ENCODE results near the gene ZNF845.
"Not testable (repeated sequence)": the region's sequence is repeated elsewhere in the genome, so short reads cannot be mapped to it uniquely, and the experiment has no call there.

Gene ZNF845
- total RNA-seq: 92.5 to 105 reads per million in 2 donors

DNA sequence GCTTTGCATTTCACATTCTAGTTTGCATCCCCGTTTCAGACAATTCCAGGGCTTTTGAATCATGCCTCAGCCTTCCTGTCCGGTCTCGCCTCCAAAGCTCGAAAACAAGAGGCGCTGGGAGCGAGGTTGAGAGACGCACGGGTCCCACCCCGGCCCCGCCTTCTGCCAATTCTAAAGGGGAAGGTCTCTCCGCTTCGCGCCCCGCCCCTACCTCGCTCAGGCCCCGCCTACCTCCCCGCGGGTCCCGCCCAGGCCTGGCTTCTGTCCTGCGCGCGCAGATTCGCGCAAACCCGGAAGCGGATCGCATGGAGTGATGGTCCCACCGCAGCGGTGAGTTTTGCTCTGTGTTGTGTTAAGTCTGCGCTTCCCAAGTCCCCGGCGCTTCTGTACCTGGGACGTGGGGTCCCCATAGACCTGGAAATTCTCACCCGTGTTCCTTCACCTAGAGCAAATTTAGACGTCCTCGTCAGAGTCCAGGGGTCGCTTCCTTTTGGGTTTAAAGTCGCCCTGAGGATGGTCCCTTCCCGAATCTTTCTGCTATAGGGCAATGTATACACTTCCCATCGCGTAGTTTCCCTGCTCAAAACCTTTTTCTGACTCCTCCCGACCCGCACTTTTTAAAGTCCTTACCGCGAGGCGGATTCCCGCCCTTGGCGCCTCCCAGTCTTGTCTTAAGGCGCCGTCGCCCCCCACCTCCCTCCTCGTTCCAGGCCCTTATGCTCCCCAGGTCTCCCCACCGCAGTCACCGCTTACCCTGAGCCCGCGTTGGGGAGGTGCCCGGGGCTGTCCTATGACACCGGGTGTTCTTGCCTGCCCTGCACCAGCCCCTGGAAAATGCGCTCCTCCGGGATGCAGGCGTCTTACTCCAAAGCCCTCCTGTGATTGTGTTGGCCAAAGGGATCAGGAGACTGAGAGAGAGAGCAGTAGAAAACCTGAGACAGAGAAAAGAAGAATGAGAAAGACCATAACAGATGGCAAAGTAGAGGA is at the start of gene ZNF845:
TSS of gene ZNF845 (plus strand) at position 287 of the 987 bp plus-strand sequence. CDS start 7,559 bp downstream, outside the sequence.
- DNase-seq: peak; percentile 93

DNA sequence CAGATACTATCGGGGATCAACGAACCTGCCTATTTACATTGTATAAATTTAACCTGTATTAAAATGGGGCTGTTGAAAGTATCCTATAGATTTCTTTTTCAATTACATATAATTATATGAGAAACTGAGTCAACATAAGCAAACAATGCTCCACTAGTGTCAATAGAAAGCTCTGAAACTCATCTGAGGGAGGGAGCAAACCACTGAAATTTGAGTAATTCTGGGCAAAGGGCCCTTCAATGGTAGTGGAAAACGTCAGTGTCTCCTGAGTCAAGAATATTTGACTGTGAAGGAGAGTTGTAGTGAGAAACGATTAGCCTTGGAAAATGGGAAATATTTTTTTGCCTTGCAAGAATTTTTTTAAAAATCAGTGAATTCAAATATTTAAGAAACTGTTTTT is 48.5 kb upstream of the ZNF845 start:
- no peak for DNase-seq

DNA sequence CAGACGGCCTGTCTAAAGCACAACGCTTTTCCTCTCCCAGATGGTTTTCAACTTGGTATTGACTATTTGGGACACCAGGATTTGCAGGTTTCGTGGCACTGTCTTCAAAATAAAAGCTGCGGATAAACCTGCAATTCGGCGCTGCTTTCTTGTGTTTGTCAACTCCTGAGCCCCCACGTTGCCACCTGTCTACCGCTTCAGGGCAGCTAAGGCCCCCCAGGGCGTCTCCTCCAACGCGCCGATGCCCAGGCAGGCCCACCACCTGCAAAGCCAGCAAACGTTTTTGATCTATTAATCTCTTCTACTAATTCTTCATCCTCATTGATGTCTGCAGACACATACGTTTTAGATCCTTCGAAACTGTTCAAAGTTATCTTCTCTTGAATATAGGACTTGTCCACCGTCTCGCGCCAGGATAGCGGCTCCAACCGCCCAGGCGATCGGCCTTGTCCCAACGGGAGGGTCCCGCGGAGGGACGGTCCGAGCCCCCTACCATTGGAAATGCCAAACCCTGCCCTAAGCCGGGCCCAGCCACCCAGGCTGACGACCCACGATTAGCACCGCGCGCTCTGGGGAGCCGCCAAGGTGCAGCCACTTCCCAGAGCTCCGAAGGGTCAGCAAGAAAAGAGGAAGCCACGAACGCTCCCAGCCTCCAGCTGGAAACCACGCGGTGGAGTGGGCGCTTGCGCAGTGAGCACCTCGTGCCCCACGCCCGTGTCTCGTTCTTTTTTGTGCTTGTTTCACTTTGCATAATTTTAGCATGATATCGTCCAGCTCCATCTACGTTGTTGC is 42.6 kb upstream of the ZNF845 start:
- no peak for DNase-seq

DNA sequence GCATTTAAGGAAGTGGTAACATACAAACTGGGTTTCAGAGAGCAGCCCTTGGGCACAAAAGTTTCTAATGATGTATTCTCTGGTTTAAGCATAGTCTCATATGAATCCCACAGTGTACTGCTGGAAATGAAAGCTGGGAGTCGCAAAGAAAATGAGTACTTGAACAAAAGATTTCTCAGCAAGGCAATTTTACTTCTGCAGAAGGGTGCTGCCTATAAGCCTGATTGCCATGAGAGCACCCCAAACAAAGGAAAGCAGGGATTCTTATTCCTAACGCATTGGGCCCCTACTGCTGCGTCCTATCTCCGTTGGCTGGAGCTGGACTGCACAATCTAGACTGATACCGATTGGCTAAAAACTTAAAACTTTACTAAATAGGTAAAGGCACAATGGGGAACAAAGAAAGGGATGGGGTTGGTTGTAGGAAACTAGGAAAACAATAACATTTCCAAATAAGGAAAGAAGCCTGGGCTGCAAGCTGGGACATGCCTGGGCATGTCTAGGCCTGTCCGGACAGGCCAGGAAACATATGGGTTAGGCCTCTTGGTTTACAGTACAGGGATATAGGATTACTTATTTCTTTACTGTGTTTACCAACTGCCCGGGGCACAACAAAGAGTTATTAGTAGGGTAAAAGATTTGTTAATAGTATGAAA is 38.6 kb upstream of the ZNF845 start:
- DNase-seq: no peak

DNA sequence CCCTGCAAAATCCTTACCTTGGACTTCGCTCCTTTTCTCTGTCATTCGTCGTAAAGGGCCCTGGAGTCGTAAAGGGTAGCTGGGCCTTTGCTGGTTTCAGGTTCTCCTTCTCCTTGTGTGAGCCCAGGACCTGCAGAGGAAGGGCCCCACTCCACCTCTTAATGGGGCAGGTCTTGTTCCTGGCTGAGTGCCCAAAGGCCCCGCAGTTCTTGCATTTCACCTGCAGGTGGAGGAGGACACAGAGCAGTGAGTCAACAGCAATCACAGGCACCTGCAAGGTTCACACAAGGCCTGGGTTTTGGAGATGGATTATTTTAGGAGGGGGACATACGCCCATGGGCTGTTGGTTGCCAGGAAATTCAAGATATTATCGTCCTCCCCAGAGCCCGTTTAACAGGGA is 32.2 kb upstream of the ZNF845 start:
- not testable (repeated sequence) for DNase-seq

DNA sequence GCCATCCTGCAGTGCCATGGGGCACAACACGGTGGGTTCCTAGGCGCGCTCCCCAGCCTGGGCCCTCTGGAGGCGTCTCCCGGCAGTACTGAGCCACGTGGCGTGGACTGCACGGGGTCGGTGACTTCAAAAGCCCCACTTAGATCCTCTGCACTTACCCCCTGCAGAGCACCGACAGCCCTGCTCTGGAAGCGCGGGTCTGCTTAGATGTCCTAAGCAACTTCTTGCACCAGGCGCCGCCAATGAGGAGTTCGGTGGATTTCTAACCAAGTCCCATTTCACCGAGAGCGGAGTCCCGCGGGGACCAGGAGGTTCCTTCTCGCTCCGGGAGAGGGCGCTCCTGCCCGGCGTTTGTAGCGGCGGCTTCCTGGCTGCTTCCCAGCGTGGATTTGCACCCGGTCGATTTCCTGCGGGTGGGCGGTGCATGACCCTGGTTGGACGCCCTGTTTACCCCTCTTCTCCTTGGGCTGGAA is 25.2 kb upstream of the ZNF845 start:
- DNase-seq: no peak

DNA sequence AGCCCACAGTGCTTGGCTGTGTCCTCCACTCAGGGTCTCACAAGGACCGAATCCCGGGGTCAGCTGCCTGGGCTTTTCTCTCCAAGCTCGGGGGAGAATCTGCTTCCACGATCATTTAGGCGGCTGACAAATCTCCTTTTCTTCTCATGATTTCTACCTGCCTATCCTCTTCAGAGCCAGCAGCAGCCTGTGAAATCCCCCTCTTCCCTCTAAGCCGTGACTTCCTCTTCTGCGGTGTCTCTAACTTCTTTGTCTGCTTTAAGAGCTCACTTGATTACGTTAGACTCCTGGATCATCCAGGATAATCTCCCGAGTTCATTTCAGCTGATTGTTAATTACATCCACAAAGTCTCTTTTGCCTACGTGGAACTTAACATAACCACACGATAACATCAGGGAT is 22.5 kb upstream of the ZNF845 start:
- no peak for DNase-seq

DNA sequence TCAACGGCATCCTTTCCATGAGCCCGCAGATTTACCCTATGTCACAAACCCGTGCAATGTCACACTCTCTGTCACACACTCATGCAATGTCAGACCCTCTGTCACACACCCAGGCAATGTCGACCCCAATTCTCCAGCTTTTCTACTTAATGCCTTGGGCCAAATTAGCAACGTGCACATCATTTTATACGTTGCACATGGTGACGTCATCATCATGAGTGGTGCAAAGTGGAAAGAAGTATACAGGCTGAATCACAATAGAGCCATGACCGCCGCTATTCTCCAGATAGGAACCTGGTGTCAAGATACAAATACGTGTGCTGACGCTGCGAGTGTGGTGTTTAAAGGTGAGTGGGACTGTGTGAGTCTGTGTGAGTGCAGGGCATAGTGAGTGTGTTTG is 21.7 kb upstream of the ZNF845 start:
- DNase-seq: no peak

DNA sequence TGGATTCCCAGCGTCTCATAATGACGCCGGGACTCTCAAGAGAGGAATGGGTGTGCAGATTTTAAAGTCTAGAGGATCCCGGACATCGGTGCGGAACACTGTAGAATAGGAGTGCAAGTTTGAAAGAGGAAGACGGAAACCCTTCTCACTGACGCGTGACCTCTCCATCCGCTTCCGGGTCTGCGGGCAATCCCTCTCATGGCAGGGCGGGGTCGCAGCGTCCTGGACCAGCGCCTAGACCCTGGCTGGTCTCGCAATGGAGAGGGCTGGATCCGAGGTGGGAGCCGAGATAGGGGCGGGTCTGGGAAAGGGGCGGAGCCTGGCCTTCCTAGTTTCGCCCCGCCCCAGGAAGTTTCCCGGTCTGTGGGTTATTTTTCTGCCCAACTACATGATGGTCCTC is 4.6 kb upstream of the ZNF845 start:
- DNase-seq: no peak

DNA sequence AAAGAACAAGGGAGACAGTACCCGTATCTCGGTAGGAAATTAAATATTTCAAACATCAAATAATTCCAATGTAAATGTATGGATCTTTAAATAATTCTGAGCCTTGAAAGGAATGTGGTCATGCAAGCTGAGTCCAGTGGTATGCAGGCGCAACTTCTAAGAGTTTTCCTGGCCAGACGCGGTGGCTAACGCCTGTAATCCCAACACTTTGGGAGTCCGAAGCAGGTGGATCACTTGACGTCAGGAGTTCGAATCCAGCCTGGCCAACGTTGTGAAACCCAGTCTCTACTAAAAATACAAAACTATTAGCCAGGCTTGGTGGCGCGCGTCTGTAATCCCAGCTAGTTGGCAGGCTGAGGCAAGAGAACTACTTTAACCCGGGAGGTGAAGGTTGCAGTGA is 1.1 kb upstream of the ZNF845 start:
- no peak for DNase-seq

DNA sequence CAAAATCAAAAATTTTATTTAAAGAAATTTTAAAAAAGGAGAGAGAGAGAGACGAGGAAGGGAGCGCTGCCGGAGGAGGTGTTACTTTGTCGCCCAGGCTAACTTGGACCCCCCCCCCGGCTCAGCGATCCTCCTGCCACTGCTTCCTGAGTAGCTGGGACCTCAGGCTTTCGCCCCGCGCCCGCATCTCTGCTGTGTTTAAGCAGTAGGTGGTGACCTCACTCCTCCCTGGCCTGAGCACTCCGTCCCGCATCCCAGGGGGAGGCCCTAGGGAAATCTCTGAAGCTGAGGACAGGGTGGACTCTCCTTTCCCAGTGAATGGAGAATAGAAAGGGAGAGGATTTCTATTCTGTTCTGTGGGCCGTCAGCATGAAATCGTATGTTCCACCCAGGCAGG is 485 bp upstream of the ZNF845 start:
- no peak for DNase-seq

DNA sequence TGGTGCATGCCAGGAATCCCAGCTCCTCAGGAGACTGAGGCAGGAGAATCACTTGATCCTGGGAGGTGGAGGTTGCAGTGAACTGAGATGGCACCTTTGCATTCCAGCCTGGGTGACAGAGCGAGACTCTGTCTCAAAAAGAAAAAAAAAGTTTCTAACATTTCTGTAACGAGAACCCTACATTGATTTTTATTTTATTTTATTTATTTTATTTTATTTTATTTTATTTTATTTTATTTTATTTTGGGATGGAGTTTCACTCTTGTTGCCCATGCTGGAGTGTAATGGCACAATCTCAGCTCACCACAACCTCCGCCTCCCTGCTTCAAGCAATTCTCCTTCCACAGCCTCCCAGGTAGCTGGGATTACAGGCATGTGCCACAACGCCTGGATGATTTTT is 10.9 kb downstream of the ZNF845 start:
- not testable (repeated sequence) for DNase-seq

DNA sequence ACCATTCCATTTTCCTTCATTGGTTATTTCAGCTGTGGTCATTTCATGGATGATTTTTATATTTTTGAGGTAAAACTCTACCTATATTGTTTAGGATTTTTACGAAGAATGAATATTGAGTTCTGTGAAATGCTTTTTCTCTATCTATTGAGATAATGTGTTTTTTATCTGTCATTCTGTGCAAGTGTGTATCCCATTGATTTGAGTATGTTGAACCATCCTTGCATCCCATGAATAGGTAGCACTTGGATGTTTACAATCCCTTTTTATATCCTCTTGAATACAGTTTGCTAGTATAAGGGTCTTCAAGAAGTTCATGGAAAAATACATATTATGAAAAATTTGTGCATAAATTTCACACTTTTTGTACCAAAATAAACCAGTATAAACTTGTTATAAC is 22.2 kb downstream of the ZNF845 start:
- DNase-seq: no peak

DNA sequence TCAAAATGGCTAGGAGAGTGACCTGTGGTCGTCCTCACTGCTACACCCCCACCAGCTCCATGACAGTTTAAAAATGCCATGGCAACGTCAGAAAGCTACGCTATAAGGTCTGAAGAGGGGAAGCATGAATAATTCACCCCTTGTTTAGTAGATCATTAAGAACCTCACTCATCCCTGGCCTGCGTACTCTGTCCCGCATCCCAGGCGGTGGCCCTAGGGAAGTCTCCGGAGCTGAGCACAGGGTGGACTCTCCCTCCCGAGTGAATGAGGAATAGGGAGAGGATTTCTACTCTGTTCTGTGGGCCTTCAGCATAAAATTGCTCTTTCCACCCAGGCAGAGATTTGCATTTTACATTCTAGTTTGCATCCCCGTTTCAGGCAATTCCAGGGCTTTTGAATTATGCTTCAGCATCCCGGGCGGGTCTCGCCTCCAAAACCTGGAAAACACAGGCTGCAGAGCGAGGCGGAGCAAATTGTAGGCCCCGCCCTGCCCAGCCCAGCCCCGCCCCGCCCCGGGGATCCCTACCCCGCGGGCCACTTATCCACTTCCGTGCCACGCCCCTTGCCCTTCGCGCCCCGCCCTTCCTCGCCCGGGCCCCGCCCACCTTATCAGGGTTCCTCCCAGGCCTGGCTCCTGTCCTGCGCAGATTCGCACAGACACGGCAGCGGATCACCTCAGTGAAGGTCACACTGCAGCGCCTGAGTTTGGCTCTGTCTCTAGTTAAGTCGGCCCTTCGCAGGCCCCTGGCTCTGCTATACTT is 24.5 kb downstream of the ZNF845 start:
- DNase-seq: no peak

DNA sequence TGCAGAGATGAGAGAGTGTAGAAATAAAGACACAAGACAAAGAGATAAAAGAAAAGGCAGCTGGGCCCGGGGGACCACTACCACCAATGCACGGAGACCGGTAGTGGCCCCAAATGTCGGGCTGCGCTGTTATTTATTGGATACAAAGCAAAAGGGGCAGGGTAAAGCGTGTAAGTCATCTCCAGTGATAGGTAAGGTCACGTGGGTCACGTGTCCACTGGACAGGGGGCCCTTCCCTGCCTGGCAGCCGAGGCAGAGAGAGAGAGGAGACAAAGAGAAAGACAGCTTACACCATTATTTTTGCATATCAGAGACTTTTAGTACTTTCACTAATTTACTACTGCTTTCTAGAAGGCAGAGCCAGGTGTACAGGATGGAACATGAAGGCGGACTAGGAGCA is 26.5 kb downstream of the ZNF845 start:
- not testable (repeated sequence) for DNase-seq

DNA sequence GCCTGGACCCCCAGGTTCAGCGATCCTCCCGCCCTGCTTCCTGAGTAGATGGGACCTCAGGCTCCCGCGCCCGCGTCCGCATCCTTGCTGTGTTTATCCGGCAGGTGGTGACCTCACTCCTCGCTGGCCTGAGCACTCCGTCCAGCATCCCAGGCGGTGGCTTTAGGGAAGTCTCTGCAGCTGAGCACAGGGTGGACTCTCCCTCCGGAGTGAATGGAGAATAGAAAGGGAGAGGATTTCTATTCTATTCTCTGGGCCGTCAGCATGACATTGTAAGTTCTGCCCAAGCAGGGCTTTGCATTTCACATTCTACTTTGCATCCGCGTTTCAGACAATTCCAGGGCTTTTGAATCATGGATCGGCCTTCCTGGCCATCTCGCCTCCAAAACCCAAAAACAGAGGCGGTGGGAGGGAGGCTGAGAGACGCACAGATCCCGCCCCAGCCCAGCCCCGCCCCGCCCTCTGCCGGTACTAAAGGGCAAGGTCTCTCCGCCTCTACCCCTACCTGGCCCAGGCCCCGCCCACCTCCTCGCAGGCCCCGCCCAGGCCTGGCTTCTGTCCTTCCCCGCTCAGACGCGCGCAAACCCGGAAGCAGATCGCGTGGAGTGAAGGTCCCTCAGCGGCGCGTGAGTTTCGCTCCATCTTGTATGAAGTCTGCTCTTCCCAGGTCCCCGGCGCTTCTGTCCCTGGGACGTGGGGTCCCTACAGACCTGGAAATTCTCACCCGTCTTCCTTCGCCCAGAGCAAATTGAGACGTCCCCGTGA is 31.8 kb downstream of the ZNF845 start, which contains the start of gene ZNF525:
TSS of gene ZNF525 (plus strand) at position 572 of the 765 bp plus-strand sequence. CDS start 6,577 bp downstream, outside the sequence.
- peak; percentile 91 for DNase-seq

DNA sequence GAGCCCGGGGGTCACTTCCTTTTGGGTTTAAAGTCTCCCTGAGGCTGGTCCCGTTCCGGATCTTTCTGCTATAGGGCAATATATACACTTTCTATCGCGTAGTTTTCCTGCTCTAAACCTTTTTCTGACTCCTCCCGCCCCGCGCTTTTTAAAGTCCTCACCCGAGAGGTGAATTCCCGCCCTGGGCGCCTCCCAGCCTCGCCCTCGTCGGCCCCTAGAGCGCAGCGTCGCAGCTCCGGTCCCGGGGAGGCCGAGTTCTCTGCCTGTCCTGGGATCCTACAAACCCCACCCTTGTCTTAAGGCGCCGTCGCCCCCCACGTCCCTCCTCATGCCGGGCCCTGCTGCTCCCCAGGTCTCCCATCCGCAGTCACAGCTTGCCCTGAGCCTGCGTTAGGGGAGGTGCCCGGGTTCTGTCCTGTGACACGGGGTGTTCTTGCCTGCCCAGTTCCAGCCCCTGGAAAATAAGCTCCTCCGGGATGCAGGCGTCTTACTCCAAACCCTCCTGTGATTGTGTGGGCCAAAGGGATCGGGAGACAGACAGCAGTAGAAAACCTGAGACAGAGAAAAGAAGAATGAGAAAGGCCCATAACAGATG is 32.4 kb downstream of the ZNF845 start:
- no peak for DNase-seq

DNA sequence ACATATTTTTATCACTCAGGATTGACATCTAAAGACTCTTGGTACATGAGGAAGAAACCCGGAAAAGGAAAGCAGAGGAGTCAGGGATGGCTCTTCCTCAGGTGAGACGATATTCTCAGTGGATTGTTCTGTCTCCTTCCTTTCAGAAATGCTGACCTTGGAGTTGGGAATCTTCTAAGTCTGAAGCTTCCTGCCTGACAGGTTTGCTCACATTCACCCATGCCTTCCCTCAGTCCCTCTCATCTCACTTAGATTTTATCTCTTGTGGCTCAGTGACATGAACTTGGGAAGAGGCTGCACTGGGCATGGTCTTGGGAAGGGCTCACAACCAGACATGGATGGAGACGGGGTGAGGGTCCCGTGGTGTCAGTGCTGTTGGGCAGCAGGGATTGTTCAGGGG is 38.6 kb downstream of the ZNF845 start:
- DNase-seq: no peak

DNA sequence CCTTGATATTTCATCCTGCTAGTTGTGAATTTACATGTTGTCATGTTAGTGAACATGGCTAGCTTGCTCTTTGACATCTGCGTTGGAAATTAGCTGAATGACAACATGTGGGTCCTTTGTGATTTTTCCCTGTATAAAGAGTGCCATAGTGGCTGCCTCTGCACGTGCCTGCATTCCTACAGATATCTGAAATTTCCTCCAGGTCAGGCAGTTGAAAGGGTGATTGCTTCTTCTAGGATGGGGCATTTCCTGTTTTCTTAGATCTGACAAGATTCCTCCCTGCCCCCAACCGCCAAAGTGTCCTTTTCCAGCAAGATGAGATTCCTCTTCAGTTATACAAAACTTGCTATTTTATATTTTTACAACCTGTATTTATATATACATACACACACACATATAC is 40.7 kb downstream of the ZNF845 start:
- no peak for DNase-seq

DNA sequence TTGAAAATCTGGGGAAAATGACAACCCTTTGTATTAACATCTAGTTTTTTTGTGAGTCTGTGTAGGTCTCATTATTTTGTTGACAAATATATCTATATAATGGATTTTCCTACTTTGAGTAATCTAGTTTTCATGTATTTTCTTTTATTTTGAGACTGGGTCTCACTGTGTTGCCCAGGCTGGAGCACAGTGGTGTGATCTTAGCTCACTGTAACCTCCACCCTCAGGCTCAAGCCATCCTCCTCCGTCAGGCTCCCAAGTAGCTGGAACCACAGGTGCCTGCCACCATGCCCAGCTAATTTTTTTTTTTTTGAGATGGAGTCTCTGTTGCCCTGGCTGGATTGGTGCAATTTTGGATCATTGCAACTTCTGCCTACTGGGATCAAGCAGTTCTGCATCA is 41.2 kb downstream of the ZNF845 start:
- DNase-seq: no peak

DNA sequence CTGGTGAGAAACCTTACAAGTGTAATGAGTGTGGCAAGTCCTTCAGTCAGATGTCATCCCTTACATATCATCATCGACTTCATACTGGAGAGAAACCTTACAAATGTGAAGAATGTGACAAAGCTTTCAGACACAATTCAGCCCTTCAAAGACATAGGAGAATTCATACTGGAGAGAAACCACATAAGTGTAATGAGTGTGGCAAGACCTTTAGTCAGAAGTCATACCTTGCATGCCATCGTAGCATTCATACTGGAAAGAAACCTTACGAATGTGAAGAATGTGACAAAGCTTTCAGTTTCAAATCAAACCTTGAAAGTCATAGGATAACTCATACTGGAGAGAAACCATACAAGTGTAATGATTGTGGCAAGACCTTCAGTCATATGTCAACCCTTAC is 47.8 kb downstream of the ZNF845 start:
- DNase-seq: no peak
